Transverse colon (tissue), 4 donors: ENCODE measurements around the gene ST3GAL3. TPM values are rescaled to one million over a fixed set of nuclear protein-coding genes. Genes with fewer than 3 reads are reported as not detected.

ENCODE experiments used
- DNase-seq: peaks from one replicate; pipeline ENCODE4 v3.0.0-alpha.2; 2019
- H3K27ac ChIP-seq, 4 donors: fragments of 200-600 bp; sonication (generic); 2 replicates each; pipeline ENCODE4 v1.5.1; 2016 to 2018; ENCODE audit warnings: inconsistent platforms in 4 of 4
- H3K27me3 ChIP-seq: fragments of 200-600 bp; sonication (generic); 2 replicates; pipeline ENCODE4 v1.5.1; 2017; ENCODE audit warnings: inconsistent platforms
- H3K36me3 ChIP-seq, 4 donors: fragments of 200-600 bp; sonication (generic); 2 replicates each; pipeline ENCODE4 v1.5.1; 2017 to 2019; ENCODE audit warnings: inconsistent platforms in 4 of 4
- H3K4me1 ChIP-seq, 4 donors: fragments of 200-600 bp; sonication (generic); 2 replicates each; pipeline ENCODE4 v1.5.1; 2017 to 2020; ENCODE audit warnings: inconsistent platforms in 4 of 4
- H3K4me3 ChIP-seq, 4 donors: fragments of 200-600 bp; sonication (generic); 1 replicate in 1 of 4; 2 replicates in 3 of 4; pipeline versions ENCODE4 v1.5.1 to v1.6.1; 2017 to 2019; ENCODE audit warnings: inconsistent platforms in 4 of 4
- H3K9me3 ChIP-seq, 2 donors: fragments of 200-600 bp; sonication (generic); 2 replicates each; pipeline ENCODE4 v1.5.1; 2017 to 2019; ENCODE audit warnings: inconsistent platforms in 2 of 2
- CTCF ChIP-seq, 5 experiments: fragments of 200-600 bp in 3 of 5; fragments of 450-650 bp in 2 of 5; sonication (generic) in 3 of 5; IDR thresholded peaks; 1 replicate in 2 of 5; 2 replicates in 3 of 5; pipeline ENCODE4 v1.5.1; 2016 to 2017; ENCODE audit warnings: antibody characterized with exemption in 5 of 5, inconsistent platforms in 3 of 5, mild to moderate bottlenecking in 2 of 5, moderate library complexity in 1 of 5
- EP300 ChIP-seq: sonication (generic); formaldehyde crosslinking; IDR thresholded peaks from one replicate; pipeline ENCODE4 v1.6.1; 2017; ENCODE audit warnings: antibody characterized with exemption, low read depth
- POLR2A ChIP-seq: fragments of 450-650 bp; IDR thresholded peaks from one replicate; pipeline ENCODE4 v1.6.1; 2016; ENCODE audit warnings: antibody characterized with exemption, mild to moderate bottlenecking, moderate library complexity
- POLR2AphosphoS5 ChIP-seq, 3 donors: sonication (generic); formaldehyde crosslinking; IDR thresholded peaks; one replicate each; pipeline ENCODE4 v1.6.1; 2016; ENCODE audit warnings: antibody characterized with exemption in 3 of 3
- WGBS, 2 donors: methylation state at CpG; one replicate each; pipeline ENCODE4 v1.1.5; 2018; ENCODE audit warnings: low coverage in 1 of 2; 5-methylcytosine and 5-hydroxymethylcytosine counted together
- in situ Hi-C, 4 donors: fragments of 200-750 bp; cut with MboI; loops; one replicate each; pipeline versions ENCODE4 v1.15.0 to v1.15.1; 2017; ENCODE audit warnings: low sequenced_read_pairs in 3 of 4, low pct_ligation_motif_present in 1 of 4, low pct_unique_long_range_greater_than_20kb in 1 of 4
- intact Hi-C: fragments of 100-400 bp; cut with DNase I; formaldehyde crosslinking; loops from one replicate; pipeline ENCODE4 v1.15.1; 2023; ENCODE audit warnings: low total_unique reads
- total RNA-seq, 4 donors: library from RNA; depleted of rRNA; stranded (reverse); fragments of >200 nt; gene quantifications; one replicate each; pipeline ENCODE4 v1.1.0, GENCODE V29; 2016

The ST3GAL3 gene
- total RNA-seq, 4 donors from 2014 or later = 4.8 to 23.9 (median 9.7) TPM

- H3K27me3 ChIP-seq = no peaks in the 10 kb centered on the region
- WGBS, 2 donors = 97% methylated on average over 3 of the region's 3 CpGs; no CpG with 5 or more reads in 1 of the 2 donors
- H3K27ac ChIP-seq = no peak overlapping the region
- DNase-seq = no peak
- intact Hi-C loops (no loop called here), in situ Hi-C loops (no loop called here)
- no peaks in the 10 kb centered on the region for H3K9me3 ChIP-seq
- no peak overlapping the region for H3K4me3 ChIP-seq
- no peaks in the 10 kb centered on the region for H3K4me1 ChIP-seq
- no peaks in the 10 kb centered on the region for H3K36me3 ChIP-seq
- TF ChIP-seq POLR2A (no peak), EP300 (no peak), CTCF (IDR thresholded peaks at IDR 0.05) (no peak), POLR2AphosphoS5 (IDR thresholded peaks at IDR 0.05) (no peak)
Observed at GRCh38 chr1:43900386-43900785, 193.1 kb downstream of the ST3GAL3 start.

- Histone ChIP-seq H3K9me3 (no peaks in the 10 kb centered on the region), H3K4me1 (no peaks in the 10 kb centered on the region), H3K36me3 (no peaks in the 10 kb centered on the region), H3K27ac (no peak overlapping the region), H3K4me3 (no peak overlapping the region), H3K27me3 (no peaks in the 10 kb centered on the region)
- DNase-seq = no peak
- intact Hi-C loops (no loop called here), in situ Hi-C loops (no loop called here)
- WGBS, 2 donors = 83 to 100% methylated on average over 1 to 7 of the region's 7 CpGs
- TF ChIP-seq POLR2A = no peak
- TF ChIP-seq POLR2AphosphoS5 (IDR thresholded peaks at IDR 0.05) = no peak
- no peak for TF ChIP-seq EP300
- no peak for TF ChIP-seq CTCF (IDR thresholded peaks at IDR 0.05)
Observed at GRCh38 chr1:43901196-43901961, 194.0 kb downstream of the ST3GAL3 start.

- DNase-seq = no peak
- no peak for TF ChIP-seq POLR2AphosphoS5 (IDR thresholded peaks at IDR 0.05)
- no peak for TF ChIP-seq CTCF (IDR thresholded peaks at IDR 0.05)
- TF ChIP-seq POLR2A = no peak
- no peak for TF ChIP-seq EP300
- in situ Hi-C loops = no loop called here
- Histone ChIP-seq H3K4me1 (no peaks in the 10 kb centered on the region), H3K36me3 (no peaks in the 10 kb centered on the region), H3K4me3 (no peak overlapping the region), H3K27ac (no peak overlapping the region), H3K27me3 (no peaks in the 10 kb centered on the region), H3K9me3 (no peaks in the 10 kb centered on the region)
- WGBS, 2 donors = 93% methylated on average over 4 of the region's 4 CpGs; no CpG with 5 or more reads in 1 of the 2 donors
- intact Hi-C loops = no loop called here
Observed at GRCh38 chr1:43902058-43902831, 194.9 kb downstream of the ST3GAL3 start.
